HepG2 (cell line): Measurements from ENCODE around the gene TTC6. TPM values are rescaled to one million over a fixed set of nuclear protein-coding genes. Genes with fewer than 3 reads are reported as not detected.
A peak's percentile ranks its signal among the peaks of the same experiment; 100 is the strongest.

Source experiments
- CC2D1A ChIP-seq: sonication (generic); formaldehyde crosslinking; IDR thresholded peaks from 2 replicates; pipeline ENCODE4 v1.8.1; 2023; ENCODE audit warnings: mild to moderate bottlenecking, missing genetic modification reagents
- CENPT ChIP-seq: sonication (generic); formaldehyde crosslinking; IDR thresholded peaks from 2 replicates; pipeline ENCODE4 v1.8.0; 2022; ENCODE audit warnings: low read depth, mild to moderate bottlenecking, moderate library complexity, missing genetic modification reagents
- EP300 ChIP-seq, 3 experiments: sonication (generic) in 1 of 3; formaldehyde crosslinking in 1 of 3; IDR thresholded peaks; 2 replicates each; pipeline versions ENCODE4 v1.5.1 to v1.6.1; 2011 to 2020; ENCODE audit warnings: low read depth in 2 of 3, low read length in 2 of 3, borderline replicate concordance in 1 of 3, improper control_type of control experiment in 1 of 3, mild to moderate bottlenecking in 1 of 3, missing genetic modification reagents in 1 of 3, moderate library complexity in 1 of 3
- MIXL1 ChIP-seq: IDR thresholded peaks from 2 replicates; pipeline ENCODE4 v1.6.1; 2016
- MYNN ChIP-seq: sonication (generic); formaldehyde crosslinking; IDR thresholded peaks from 2 replicates; pipeline ENCODE4 v1.4.0; 2020; ENCODE audit warnings: mild to moderate bottlenecking, low read depth, missing genetic modification reagents
- PAWR ChIP-seq: sonication (generic); formaldehyde crosslinking; IDR thresholded peaks from 2 replicates; pipeline ENCODE4 v1.4.0; 2020; ENCODE audit warnings: missing genetic modification reagents, mild to moderate bottlenecking, borderline replicate concordance
- REL ChIP-seq: sonication (generic); formaldehyde crosslinking; conservative IDR thresholded peaks from 2 replicates; pipeline ENCODE4 v1.8.0; 2022; ENCODE audit warnings: mild to moderate bottlenecking, missing genetic modification reagents, moderate library complexity
- SPEN ChIP-seq: sonication (generic); formaldehyde crosslinking; IDR thresholded peaks from 2 replicates; pipeline ENCODE4 v1.5.1; 2020; ENCODE audit warnings: low read depth, mild to moderate bottlenecking, missing genetic modification reagents
- TEAD3 ChIP-seq: optimal IDR thresholded peaks from 2 replicates; pipeline ENCODE3; 2016; ENCODE audit warnings: borderline replicate concordance
- TP53 ChIP-seq: sonication (generic); formaldehyde crosslinking; conservative IDR thresholded peaks from 2 replicates; pipeline ENCODE4 v1.4.0; 2020; ENCODE audit warnings: missing genetic modification reagents
- ZNF337 ChIP-seq: sonication (generic); formaldehyde crosslinking; IDR thresholded peaks from 2 replicates; pipeline ENCODE4 v1.5.1; 2020; ENCODE audit warnings: missing genetic modification reagents, low read depth, mild to moderate bottlenecking, borderline replicate concordance
- ZNF451 ChIP-seq: sonication (generic); formaldehyde crosslinking; IDR thresholded peaks from 2 replicates; pipeline ENCODE4 v1.5.0; 2020; ENCODE audit warnings: mild to moderate bottlenecking, missing genetic modification reagents
- ZNF547 ChIP-seq: sonication (generic); formaldehyde crosslinking; IDR thresholded peaks from 2 replicates; pipeline ENCODE4 v1.5.1; 2020; ENCODE audit warnings: mild to moderate bottlenecking, missing genetic modification reagents
- ZNF792 ChIP-seq: IDR thresholded peaks from 2 replicates; pipeline ENCODE4 v1.6.1; 2016
- polyA plus RNA-seq, 8 experiments: library from polyadenylated mRNA; depleted of rRNA in 3 of 8; stranded (reverse) in 7 of 8; unstranded in 1 of 8; fragments of >200 nt; fragmentation: Illumina TruSeq in 4 of 8; extraction: Trizol in 4 of 8; gene quantifications; 2 replicates each; pipeline versions ENCODE4 v1.2.1 to v1.2.3, GENCODE V29; 2011 to 2016; ENCODE audit warnings: low read depth in 4 of 8, missing spikeins in 1 of 8, mixed read lengths in 1 of 8; ENCODE audit not compliant: insufficient read depth in 1 of 8
- total RNA-seq, 5 experiments: library from RNA; depleted of rRNA; stranded (reverse); fragments of >200 nt; fragmentation: Illumina TruSeq; extraction: Trizol; gene quantifications; 2 replicates each; pipeline ENCODE4 v1.2.3, GENCODE V29; 2016; ENCODE audit warnings: low read depth in 1 of 5
- TF ChIP-seq, protein P1 (sequence below): sonication (generic); formaldehyde crosslinking; IDR thresholded peaks from 2 replicates; pipeline ENCODE4 v1.9.0; 2021; ENCODE audit warnings: missing genetic modification reagents, borderline replicate concordance
- TF ChIP-seq, protein P2 (sequence below): sonication (generic); formaldehyde crosslinking; IDR thresholded peaks from 2 replicates; pipeline ENCODE4 v1.5.1; 2020; ENCODE audit warnings: missing genetic modification reagents, mild to moderate bottlenecking, borderline replicate concordance
- TF ChIP-seq, protein P3 (sequence below): IDR thresholded peaks from 2 replicates; pipeline ENCODE4 v1.6.1; 2012; ENCODE audit warnings: low read depth, low read length, improper control_type of control experiment
- TF ChIP-seq, protein P4 (sequence below), 2 experiments: IDR thresholded peaks; 2 replicates each; pipeline ENCODE4 v1.6.1; 2011 to 2012; ENCODE audit warnings: low read length in 2 of 2, borderline replicate concordance in 1 of 2, low read depth in 1 of 2, mild to moderate bottlenecking in 1 of 2, moderate library complexity in 1 of 2

TTC6 gene
- total and polyA plus RNA-seq, 2 of the 13 experiments (the other 11 are each of a cell fraction or from before 2014, with no cell fraction given), result 9.3 to 27.4 TPM

DNA sequence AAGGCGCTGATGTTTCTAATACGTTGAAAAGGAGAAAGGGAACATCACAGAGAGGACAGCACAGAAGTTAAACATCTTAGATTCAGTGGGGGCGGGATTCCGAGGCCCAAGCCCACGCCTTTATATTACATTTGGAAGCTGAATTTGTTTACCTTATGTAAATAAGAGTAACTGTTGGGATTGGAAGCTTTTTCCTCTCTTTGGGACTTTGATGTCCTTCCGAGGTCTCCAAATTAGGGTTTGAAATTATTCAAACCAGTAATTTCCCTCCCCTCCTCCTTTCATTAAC lies 6.8 kb upstream of the TTC6 start (continued):
- TF ChIP-seq, protein P1, sequence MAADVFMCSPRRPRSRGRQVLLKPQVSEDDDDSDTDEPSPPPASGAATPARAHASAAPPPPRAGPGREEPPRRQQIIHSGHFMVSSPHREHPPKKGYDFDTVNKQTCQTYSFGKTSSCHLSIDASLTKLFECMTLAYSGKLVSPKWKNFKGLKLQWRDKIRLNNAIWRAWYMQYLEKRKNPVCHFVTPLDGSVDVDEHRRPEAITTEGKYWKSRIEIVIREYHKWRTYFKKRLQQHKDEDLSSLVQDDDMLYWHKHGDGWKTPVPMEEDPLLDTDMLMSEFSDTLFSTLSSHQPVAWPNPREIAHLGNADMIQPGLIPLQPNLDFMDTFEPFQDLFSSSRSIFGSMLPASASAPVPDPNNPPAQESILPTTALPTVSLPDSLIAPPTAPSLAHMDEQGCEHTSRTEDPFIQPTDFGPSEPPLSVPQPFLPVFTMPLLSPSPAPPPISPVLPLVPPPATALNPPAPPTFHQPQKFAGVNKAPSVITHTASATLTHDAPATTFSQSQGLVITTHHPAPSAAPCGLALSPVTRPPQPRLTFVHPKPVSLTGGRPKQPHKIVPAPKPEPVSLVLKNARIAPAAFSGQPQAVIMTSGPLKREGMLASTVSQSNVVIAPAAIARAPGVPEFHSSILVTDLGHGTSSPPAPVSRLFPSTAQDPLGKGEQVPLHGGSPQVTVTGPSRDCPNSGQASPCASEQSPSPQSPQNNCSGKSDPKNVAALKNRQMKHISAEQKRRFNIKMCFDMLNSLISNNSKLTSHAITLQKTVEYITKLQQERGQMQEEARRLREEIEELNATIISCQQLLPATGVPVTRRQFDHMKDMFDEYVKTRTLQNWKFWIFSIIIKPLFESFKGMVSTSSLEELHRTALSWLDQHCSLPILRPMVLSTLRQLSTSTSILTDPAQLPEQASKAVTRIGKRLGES (CRISPR knock-in tag), result 0 out of 2 replicates have a peak, but pooled peaks have one; percentile 9
- TF ChIP-seq, protein P2, sequence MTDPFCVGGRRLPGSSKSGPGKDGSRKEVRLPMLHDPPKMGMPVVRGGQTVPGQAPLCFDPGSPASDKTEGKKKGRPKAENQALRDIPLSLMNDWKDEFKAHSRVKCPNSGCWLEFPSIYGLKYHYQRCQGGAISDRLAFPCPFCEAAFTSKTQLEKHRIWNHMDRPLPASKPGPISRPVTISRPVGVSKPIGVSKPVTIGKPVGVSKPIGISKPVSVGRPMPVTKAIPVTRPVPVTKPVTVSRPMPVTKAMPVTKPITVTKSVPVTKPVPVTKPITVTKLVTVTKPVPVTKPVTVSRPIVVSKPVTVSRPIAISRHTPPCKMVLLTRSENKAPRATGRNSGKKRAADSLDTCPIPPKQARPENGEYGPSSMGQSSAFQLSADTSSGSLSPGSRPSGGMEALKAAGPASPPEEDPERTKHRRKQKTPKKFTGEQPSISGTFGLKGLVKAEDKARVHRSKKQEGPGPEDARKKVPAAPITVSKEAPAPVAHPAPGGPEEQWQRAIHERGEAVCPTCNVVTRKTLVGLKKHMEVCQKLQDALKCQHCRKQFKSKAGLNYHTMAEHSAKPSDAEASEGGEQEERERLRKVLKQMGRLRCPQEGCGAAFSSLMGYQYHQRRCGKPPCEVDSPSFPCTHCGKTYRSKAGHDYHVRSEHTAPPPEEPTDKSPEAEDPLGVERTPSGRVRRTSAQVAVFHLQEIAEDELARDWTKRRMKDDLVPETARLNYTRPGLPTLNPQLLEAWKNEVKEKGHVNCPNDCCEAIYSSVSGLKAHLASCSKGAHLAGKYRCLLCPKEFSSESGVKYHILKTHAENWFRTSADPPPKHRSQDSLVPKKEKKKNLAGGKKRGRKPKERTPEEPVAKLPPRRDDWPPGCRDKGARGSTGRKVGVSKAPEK (CRISPR knock-in tag), result no peak
- TF ChIP-seq MYNN (CRISPR knock-in tag) (no peak), EP300 (IDR thresholded peaks at IDR 0.05; ENCODE audit: low read depth in 2 of 2, low read length in 2 of 2) (peak in 1 of 2 experiments; percentile 2; a peak in 1 of 4 replicates), EP300 (CRISPR knock-in tag; IDR thresholded peaks at IDR 0.05; ENCODE audit: borderline replicate concordance) (no peak), ZNF792 (CRISPR knock-in tag) (no peak), TEAD3 (CRISPR knock-in tag) (no peak), ZNF547 (CRISPR knock-in tag) (peak; percentile 29; the same call in 1 of the 2 replicates), TP53 (CRISPR knock-in tag) (0 out of 2 replicates have a peak, but pooled peaks have one; percentile 12), CENPT (CRISPR knock-in tag) (no peak), CC2D1A (CRISPR knock-in tag) (0 out of 2 replicates have a peak, but pooled peaks have one; percentile 56), ZNF451 (CRISPR knock-in tag) (no peak), ZNF337 (CRISPR knock-in tag) (0 out of 2 replicates have a peak, but pooled peaks have one; percentile 6), SPEN (CRISPR knock-in tag) (0 out of 2 replicates have a peak, but pooled peaks have one; percentile 2), PAWR (CRISPR knock-in tag) (0 out of 2 replicates have a peak, but pooled peaks have one; percentile 5), MIXL1 (CRISPR knock-in tag) (0 out of 2 replicates have a peak, but pooled peaks have one; percentile 7), REL (CRISPR knock-in tag) (no peak)
- TF ChIP-seq, protein P3, sequence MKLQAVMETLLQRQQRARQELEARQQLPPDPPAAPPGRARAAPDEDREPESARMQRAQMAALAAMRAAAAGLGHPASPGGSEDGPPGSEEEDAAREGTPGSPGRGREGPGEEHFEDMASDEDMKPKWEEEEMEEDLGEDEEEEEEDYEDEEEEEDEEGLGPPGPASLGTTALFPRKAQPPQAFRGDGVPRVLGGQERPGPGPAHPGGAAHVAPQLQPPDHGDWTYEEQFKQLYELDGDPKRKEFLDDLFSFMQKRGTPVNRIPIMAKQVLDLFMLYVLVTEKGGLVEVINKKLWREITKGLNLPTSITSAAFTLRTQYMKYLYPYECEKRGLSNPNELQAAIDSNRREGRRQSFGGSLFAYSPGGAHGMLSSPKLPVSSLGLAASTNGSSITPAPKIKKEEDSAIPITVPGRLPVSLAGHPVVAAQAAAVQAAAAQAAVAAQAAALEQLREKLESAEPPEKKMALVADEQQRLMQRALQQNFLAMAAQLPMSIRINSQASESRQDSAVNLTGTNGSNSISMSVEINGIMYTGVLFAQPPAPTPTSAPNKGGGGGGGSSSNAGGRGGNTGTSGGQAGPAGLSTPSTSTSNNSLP, result 0 out of 2 replicates have a peak, but pooled peaks have one; percentile 38
- TF ChIP-seq, protein P4, sequence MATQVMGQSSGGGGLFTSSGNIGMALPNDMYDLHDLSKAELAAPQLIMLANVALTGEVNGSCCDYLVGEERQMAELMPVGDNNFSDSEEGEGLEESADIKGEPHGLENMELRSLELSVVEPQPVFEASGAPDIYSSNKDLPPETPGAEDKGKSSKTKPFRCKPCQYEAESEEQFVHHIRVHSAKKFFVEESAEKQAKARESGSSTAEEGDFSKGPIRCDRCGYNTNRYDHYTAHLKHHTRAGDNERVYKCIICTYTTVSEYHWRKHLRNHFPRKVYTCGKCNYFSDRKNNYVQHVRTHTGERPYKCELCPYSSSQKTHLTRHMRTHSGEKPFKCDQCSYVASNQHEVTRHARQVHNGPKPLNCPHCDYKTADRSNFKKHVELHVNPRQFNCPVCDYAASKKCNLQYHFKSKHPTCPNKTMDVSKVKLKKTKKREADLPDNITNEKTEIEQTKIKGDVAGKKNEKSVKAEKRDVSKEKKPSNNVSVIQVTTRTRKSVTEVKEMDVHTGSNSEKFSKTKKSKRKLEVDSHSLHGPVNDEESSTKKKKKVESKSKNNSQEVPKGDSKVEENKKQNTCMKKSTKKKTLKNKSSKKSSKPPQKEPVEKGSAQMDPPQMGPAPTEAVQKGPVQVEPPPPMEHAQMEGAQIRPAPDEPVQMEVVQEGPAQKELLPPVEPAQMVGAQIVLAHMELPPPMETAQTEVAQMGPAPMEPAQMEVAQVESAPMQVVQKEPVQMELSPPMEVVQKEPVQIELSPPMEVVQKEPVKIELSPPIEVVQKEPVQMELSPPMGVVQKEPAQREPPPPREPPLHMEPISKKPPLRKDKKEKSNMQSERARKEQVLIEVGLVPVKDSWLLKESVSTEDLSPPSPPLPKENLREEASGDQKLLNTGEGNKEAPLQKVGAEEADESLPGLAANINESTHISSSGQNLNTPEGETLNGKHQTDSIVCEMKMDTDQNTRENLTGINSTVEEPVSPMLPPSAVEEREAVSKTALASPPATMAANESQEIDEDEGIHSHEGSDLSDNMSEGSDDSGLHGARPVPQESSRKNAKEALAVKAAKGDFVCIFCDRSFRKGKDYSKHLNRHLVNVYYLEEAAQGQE (IDR thresholded peaks at IDR 0.05; ENCODE audit: borderline replicate concordance in 1 of 2, low read depth in 1 of 2, low read length in 2 of 2), result no peak
